GM23338 (cell line): ENCODE data around the gene CPSF4L. TPM values are rescaled to one million over a fixed set of nuclear protein-coding genes. Genes with fewer than 3 reads are reported as not detected.

Source experiments
- ATAC-seq: fragments of 200-7000 bp; cut with Tn5 transposase; 3 replicates; pipeline ENCODE4 v1.9.1; 2020
- DNase-seq: peaks from one replicate; pipeline ENCODE4 v3.0.0-alpha.2; 2015; ENCODE audit warnings: low spot score
- H2AFZ ChIP-seq: fragments of 200-600 bp; sonication (generic); 2 replicates; pipeline ENCODE4 v1.8.0; 2016; ENCODE audit warnings: antibody characterized with exemption, mild to moderate bottlenecking, moderate library complexity
- H3F3A ChIP-seq: fragments of 200-600 bp; sonication (generic); replicated peaks from 2 replicates; pipeline ENCODE4 v1.8.0; 2017; ENCODE audit warnings: antibody characterized with exemption, mixed run types, low read depth
- H3K27ac ChIP-seq: fragments of 200-600 bp; sonication (generic); 2 replicates; pipeline ENCODE4 v1.6.1; 2016; ENCODE audit warnings: low read depth
- H3K27me3 ChIP-seq: fragments of 200-600 bp; sonication (generic); 2 replicates; pipeline ENCODE4 v1.8.0; 2016; ENCODE audit warnings: mild to moderate bottlenecking, mixed run types, moderate library complexity; ENCODE audit not compliant: insufficient read depth
- H3K36me3 ChIP-seq: fragments of 200-600 bp; sonication (generic); 2 replicates; pipeline ENCODE4 v1.8.0; 2016; ENCODE audit warnings: mild to moderate bottlenecking; ENCODE audit not compliant: insufficient read depth
- H3K4me1 ChIP-seq: fragments of 200-600 bp; sonication (generic); 2 replicates; pipeline ENCODE4 v1.8.0; 2016; ENCODE audit warnings: mild to moderate bottlenecking, moderate library complexity; ENCODE audit not compliant: insufficient read depth
- H3K4me2 ChIP-seq: fragments of 200-600 bp; sonication (generic); 2 replicates; pipeline ENCODE4 v1.7.1; 2017; ENCODE audit warnings: mixed run types
- H3K4me3 ChIP-seq: fragments of 200-600 bp; sonication (generic); 2 replicates; pipeline ENCODE4 v1.6.1; 2016; ENCODE audit warnings: mixed run types
- H3K79me2 ChIP-seq: fragments of 200-600 bp; sonication (generic); replicated peaks from 2 replicates; pipeline ENCODE4 v1.8.0; 2017; ENCODE audit warnings: mild to moderate bottlenecking; ENCODE audit not compliant: insufficient read depth
- H3K9me2 ChIP-seq: fragments of 200-600 bp; sonication (generic); 2 replicates; pipeline ENCODE4 v1.8.0; 2017; ENCODE audit not compliant: insufficient read depth
- H4K20me1 ChIP-seq: fragments of 200-600 bp; sonication (generic); replicated peaks from 2 replicates; pipeline ENCODE4 v1.8.0; 2017; ENCODE audit warnings: mild to moderate bottlenecking; ENCODE audit not compliant: insufficient read depth
- H3K27ac Mint-ChIP-seq: 2 replicates; pipeline ENCODE4 v1.8.0; 2020; ENCODE audit warnings: inconsistent platforms, mild to moderate bottlenecking, moderate library complexity, mixed read lengths
- H3K27me3 Mint-ChIP-seq: 3 replicates; pipeline ENCODE4 v1.8.0; 2022; ENCODE audit warnings: low read depth, mild to moderate bottlenecking, moderate library complexity, mixed read lengths, inconsistent platforms; ENCODE audit not compliant: insufficient read depth, poor library complexity
- H3K36me3 Mint-ChIP-seq: 3 replicates; pipeline ENCODE4 v1.8.0; 2021; ENCODE audit warnings: low read depth, mild to moderate bottlenecking, inconsistent platforms, moderate library complexity, mixed read lengths
- H3K4me1 Mint-ChIP-seq: 3 replicates; pipeline ENCODE4 v1.8.0; 2020; ENCODE audit warnings: mild to moderate bottlenecking, inconsistent platforms, mixed read lengths
- H3K4me3 Mint-ChIP-seq: 3 replicates; pipeline ENCODE4 v1.8.0; 2021; ENCODE audit warnings: moderate library complexity, mild to moderate bottlenecking, inconsistent platforms, mixed read lengths
- H3K9me3 Mint-ChIP-seq: 3 replicates; pipeline ENCODE4 v1.8.0; 2020; ENCODE audit warnings: moderate library complexity, mild to moderate bottlenecking, inconsistent platforms, mixed read lengths
- CREB1 ChIP-seq: fragments of 250-450 bp; sonication (Bioruptor Pico); IDR thresholded peaks from 2 replicates; pipeline ENCODE4 v1.5.0; 2020; ENCODE audit warnings: low read depth, mild to moderate bottlenecking, moderate library complexity
- EZH2phosphoT487 ChIP-seq: fragments of 200-600 bp; sonication (generic); IDR thresholded peaks from one replicate; pipeline ENCODE4 v1.8.1; 2018; ENCODE audit warnings: antibody characterized with exemption; ENCODE audit not compliant: unreplicated experiment
- JUNB ChIP-seq: IDR thresholded peaks from one replicate; pipeline ENCODE4 v1.6.1; 2016; ENCODE audit warnings: antibody characterized with exemption; ENCODE audit not compliant: unreplicated experiment
- NANOG ChIP-seq: IDR thresholded peaks from 2 replicates; pipeline ENCODE4 v1.6.1; 2016; ENCODE audit warnings: antibody characterized with exemption, borderline replicate concordance
- POLR2AphosphoS5 ChIP-seq: IDR thresholded peaks from 2 replicates; pipeline ENCODE4 v1.6.1; 2016; ENCODE audit warnings: antibody characterized with exemption, low read depth
- STAT1 ChIP-seq: IDR thresholded peaks from one replicate; pipeline ENCODE4 v1.6.1; 2016; ENCODE audit warnings: antibody characterized with exemption; ENCODE audit not compliant: unreplicated experiment
- ZNF114 ChIP-seq: fragments of 250-450 bp; sonication (Bioruptor Pico); IDR thresholded peaks from 2 replicates; pipeline ENCODE4 v1.5.0; 2020; ENCODE audit warnings: mild to moderate bottlenecking, moderate library complexity
- ZNF331 ChIP-seq: fragments of 250-450 bp; sonication (Bioruptor Pico); IDR thresholded peaks from 2 replicates; pipeline ENCODE4 v1.5.0; 2020; ENCODE audit warnings: low read depth, mild to moderate bottlenecking, moderate library complexity
- polyA plus RNA-seq: library from polyadenylated mRNA; unstranded; fragments of >200 nt; fragmentation: Nextera tagmentation; extraction: Ambion mirVana; gene quantifications from 2 replicates; pipeline ENCODE4 v1.2.1, GENCODE V29; 2016
- total RNA-seq: library from RNA; depleted of rRNA; stranded (reverse); fragments of >200 nt; shearing (Covaris generic); gene quantifications from 2 replicates; pipeline ENCODE4 v1.2.3, GENCODE V29; 2014
- TF ChIP-seq, protein P1 (sequence below), 2 experiments: fragments of 200-600 bp in 1 of 2; sonication (generic) in 1 of 2; conservative IDR thresholded peaks; 2 replicates each; pipeline versions ENCODE4 v1.5.1 to v1.6.1; 2016 to 2017; ENCODE audit warnings: antibody characterized with exemption in 2 of 2, low read depth in 2 of 2, mild to moderate bottlenecking in 2 of 2, moderate library complexity in 1 of 2
- TF ChIP-seq, protein P2 (sequence below): IDR thresholded peaks from one replicate; pipeline ENCODE4 v1.6.1; 2018; ENCODE audit warnings: antibody characterized with exemption; ENCODE audit not compliant: unreplicated experiment

Gene CPSF4L
- total and polyA plus RNA-seq, 2 experiments from 2014 or later: not detected

DNA sequence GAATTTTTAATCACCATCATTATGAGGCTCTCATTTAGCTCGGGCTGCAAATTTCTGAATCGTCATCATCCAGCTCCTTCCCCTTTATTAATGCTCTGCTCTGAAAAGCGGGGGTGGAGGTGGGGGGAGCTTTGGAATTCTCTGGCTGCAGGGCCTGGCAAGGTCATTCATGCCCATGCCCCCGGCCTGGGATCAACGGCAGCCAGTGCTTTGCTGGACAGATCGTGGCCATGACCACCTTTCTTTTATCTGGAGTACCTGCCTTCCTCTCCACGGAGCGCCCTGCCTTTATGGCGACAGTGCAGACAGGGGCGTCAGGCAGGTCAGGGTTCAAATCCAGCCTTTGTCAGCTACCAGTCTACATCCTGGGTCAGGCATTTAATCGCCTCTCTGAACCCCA, 5.1 kb upstream of the CPSF4L start (continued):
- TF ChIP-seq CREB1 (CRISPR knock-in tag) (no peak), STAT1 (no peak), ZNF114 (no peak), JUNB (no peak), EZH2phosphoT487 (no peak), POLR2AphosphoS5 (no peak), ZNF331 (CRISPR knock-in tag) (no peak), NANOG (no peak)
- TF ChIP-seq, protein P1, sequence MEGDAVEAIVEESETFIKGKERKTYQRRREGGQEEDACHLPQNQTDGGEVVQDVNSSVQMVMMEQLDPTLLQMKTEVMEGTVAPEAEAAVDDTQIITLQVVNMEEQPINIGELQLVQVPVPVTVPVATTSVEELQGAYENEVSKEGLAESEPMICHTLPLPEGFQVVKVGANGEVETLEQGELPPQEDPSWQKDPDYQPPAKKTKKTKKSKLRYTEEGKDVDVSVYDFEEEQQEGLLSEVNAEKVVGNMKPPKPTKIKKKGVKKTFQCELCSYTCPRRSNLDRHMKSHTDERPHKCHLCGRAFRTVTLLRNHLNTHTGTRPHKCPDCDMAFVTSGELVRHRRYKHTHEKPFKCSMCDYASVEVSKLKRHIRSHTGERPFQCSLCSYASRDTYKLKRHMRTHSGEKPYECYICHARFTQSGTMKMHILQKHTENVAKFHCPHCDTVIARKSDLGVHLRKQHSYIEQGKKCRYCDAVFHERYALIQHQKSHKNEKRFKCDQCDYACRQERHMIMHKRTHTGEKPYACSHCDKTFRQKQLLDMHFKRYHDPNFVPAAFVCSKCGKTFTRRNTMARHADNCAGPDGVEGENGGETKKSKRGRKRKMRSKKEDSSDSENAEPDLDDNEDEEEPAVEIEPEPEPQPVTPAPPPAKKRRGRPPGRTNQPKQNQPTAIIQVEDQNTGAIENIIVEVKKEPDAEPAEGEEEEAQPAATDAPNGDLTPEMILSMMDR (conservative IDR thresholded peaks at IDR 0.05; ENCODE audit: low read depth in 2 of 2): no peak

DNA sequence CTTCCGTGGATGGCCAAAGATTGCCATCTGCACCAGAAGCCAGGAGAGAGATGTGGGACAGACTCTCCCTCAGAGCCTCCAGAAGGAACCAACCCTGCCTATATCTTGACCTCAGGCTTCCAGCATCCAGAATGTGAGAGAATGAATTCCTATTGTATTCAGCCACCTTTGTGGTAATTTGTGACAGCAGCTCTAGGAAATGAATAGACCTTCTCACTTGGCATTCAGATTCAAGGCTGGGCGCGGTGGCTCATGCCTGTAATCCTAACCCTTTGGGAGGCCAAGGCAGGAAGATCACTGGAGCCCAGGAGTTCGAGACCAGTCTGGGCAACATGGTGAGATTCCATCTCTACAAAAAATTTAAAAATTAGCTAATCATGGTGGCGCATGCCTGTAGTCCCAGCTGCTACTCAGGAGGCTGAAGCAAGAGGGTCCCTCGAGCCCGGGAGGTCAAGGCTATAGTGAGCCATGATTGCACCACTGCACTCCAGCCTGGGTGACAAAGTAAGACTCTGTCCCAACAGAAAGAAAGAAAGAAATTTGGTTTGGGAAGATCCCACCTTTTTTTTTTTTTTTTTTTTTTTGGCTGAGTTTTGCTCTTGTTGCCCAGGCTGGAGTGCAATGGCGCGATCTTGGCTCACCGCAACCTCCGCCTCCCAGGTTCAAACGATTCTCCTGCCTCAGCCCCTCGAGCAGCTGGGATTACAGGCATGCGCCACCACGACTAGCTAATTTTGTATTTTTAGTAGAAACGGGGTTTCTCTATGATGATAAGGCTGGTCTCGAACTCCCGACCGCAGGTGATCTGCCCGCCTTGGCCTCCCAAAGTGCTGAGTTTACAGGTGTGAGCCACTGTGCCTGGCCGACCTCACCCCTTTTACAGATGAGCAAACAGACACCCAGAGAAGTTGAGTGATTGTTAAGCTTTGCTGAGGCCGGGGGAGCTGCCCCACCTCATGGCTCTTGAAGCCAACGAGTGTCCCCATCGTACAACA, 4.3 kb upstream of the CPSF4L start:
- Histone ChIP-seq H3K4me3 (no peak overlapping the region), H3K9me2 (no peaks in the 10 kb centered on the region; the same call in 1 of the 2 replicates), H3K4me2 (no peak overlapping the region), H3K36me3 (no peaks in the 10 kb centered on the region), H3K27me3 (peaks cover 4% of the 10 kb centered on the region; the same call in 1 of the 2 replicates), H4K20me1 (no peaks in the 10 kb centered on the region), H3F3A (peaks cover 4% of the 10 kb centered on the region; the same call in 1 of the 2 replicates), H3K27ac (no peak overlapping the region), H2AFZ (no peak overlapping the region), H3K4me1 (peaks cover 16% of the 10 kb centered on the region), H3K79me2 (no peaks in the 10 kb centered on the region)
- H3K9me3 Mint-ChIP-seq: no peaks in the 10 kb centered on the region
- peaks cover 20% of the 10 kb centered on the region for H3K27me3 Mint-ChIP-seq
- H3K36me3 Mint-ChIP-seq: no peaks in the 10 kb centered on the region
- no peak overlapping the region for H3K27ac Mint-ChIP-seq
- no peak overlapping the region for H3K4me3 Mint-ChIP-seq
- peaks cover 19% of the 10 kb centered on the region for H3K4me1 Mint-ChIP-seq
- ATAC-seq (no peak), DNase-seq (no peak)
- TF ChIP-seq, protein P2, sequence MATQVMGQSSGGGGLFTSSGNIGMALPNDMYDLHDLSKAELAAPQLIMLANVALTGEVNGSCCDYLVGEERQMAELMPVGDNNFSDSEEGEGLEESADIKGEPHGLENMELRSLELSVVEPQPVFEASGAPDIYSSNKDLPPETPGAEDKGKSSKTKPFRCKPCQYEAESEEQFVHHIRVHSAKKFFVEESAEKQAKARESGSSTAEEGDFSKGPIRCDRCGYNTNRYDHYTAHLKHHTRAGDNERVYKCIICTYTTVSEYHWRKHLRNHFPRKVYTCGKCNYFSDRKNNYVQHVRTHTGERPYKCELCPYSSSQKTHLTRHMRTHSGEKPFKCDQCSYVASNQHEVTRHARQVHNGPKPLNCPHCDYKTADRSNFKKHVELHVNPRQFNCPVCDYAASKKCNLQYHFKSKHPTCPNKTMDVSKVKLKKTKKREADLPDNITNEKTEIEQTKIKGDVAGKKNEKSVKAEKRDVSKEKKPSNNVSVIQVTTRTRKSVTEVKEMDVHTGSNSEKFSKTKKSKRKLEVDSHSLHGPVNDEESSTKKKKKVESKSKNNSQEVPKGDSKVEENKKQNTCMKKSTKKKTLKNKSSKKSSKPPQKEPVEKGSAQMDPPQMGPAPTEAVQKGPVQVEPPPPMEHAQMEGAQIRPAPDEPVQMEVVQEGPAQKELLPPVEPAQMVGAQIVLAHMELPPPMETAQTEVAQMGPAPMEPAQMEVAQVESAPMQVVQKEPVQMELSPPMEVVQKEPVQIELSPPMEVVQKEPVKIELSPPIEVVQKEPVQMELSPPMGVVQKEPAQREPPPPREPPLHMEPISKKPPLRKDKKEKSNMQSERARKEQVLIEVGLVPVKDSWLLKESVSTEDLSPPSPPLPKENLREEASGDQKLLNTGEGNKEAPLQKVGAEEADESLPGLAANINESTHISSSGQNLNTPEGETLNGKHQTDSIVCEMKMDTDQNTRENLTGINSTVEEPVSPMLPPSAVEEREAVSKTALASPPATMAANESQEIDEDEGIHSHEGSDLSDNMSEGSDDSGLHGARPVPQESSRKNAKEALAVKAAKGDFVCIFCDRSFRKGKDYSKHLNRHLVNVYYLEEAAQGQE: no peak
- TF ChIP-seq, protein P1 (conservative IDR thresholded peaks at IDR 0.05; ENCODE audit: low read depth in 2 of 2): no peak
- TF ChIP-seq CREB1 (CRISPR knock-in tag) (no peak), ZNF331 (CRISPR knock-in tag) (no peak), ZNF114 (no peak)
